Measurements from ENCODE around the gene EPAS1.

Gene EPAS1

GRCh38 chr2:46303233-46303632 lies 6.0 kb downstream of the EPAS1 start:
- DNase-seq = no peak

GRCh38 chr2:46303822-46304221 lies 6.6 kb downstream of the EPAS1 start:
- DNase-seq = no peak

- no peak for DNase-seq
Observed at GRCh38 chr2:46304635-46305034, 7.4 kb downstream of the EPAS1 start.

- DNase-seq = no peak
Observed at GRCh38 chr2:46305187-46305586, 8.0 kb downstream of the EPAS1 start.

GRCh38 chr2:46305767-46306166 lies 8.6 kb downstream of the EPAS1 start:
- DNase-seq = no peak

GRCh38 chr2:46306330-46306751 lies 9.1 kb downstream of the EPAS1 start:
- no peak for DNase-seq

- no peak for DNase-seq
Observed at GRCh38 chr2:46306988-46307655, 9.9 kb downstream of the EPAS1 start.

- no peak for DNase-seq
Observed at GRCh38 chr2:46308081-46308480, 10.9 kb downstream of the EPAS1 start.

- no peak for DNase-seq
Observed at GRCh38 chr2:46308629-46309028, 11.4 kb downstream of the EPAS1 start.

GRCh38 chr2:46309052-46309953 lies 12.1 kb downstream of the EPAS1 start:
- no peak for DNase-seq

GRCh38 chr2:46310446-46310845 lies 13.2 kb downstream of the EPAS1 start:
- DNase-seq = no peak

GRCh38 chr2:46311651-46312223 lies 14.5 kb downstream of the EPAS1 start:
- DNase-seq = no peak

GRCh38 chr2:46313063-46313462 lies 15.9 kb downstream of the EPAS1 start:
- DNase-seq = no peak

- DNase-seq = no peak
Observed at GRCh38 chr2:46314065-46314835, 17.0 kb downstream of the EPAS1 start.

- no peak for DNase-seq
Observed at GRCh38 chr2:46315103-46315890, 18.1 kb downstream of the EPAS1 start.

- DNase-seq = no peak
Observed at GRCh38 chr2:46317094-46317486, 19.9 kb downstream of the EPAS1 start.

GRCh38 chr2:46318579-46319460 lies 21.6 kb downstream of the EPAS1 start:
- no peak for DNase-seq

GRCh38 chr2:46319711-46320110 lies 22.5 kb downstream of the EPAS1 start:
- no peak for DNase-seq

- DNase-seq = no peak
Observed at GRCh38 chr2:46320141-46320567, 22.9 kb downstream of the EPAS1 start.

GRCh38 chr2:46323730-46324129 lies 26.5 kb downstream of the EPAS1 start:
- no peak for DNase-seq

Data from NCI-H187 (cell line).